ENCODE measurements around the gene CFAP97D1. TPM values are rescaled to one million over a fixed set of nuclear protein-coding genes. Genes with fewer than 3 reads are reported as not detected.

Gene CFAP97D1
- under 0.01 TPM in 1 of 2 replicates, not detected in the other for total RNA-seq

GRCh38 chr17:43780135-43780534 lies at the start of gene CFAP97D1:
Gene CFAP97D1, plus strand, starts transcription at chr17:43780435. Its CDS starts 28 bp downstream, at chr17:43780463.

DNA sequence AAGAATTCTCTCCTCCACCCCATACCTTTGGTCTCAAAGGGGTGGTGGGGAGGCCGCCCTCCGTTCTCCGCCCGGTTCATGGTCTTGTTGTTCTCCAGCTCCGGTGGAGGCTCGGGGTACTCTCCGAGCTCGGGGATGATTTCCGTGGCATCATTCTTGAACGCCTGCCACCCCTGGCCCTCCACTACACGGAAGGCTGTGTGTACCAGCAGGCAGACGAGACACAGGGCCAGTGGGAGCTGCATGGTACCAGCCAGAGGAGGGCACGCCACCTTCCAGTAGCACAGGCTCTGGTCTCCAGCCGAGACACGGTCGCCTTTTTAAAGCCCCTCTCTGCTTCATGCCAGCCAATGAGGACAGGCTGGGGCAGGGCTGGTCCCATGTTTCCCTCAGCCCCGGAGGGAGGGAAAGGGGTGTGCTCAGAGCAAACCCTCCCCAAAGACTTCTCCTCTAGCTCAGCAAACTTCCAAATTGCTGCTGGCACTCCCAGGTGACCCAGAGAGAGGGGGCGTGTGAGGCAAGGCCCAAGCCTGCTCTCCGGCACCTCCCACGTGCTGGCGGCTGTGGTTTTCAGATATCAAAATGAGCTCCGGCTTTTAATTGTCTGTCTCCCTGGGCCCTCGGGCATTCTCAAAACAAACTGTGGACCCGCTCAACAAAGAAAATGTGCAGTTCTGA lies 21.6 kb upstream of the CFAP97D1 start, which contains the start of gene SOST:
Gene SOST (minus strand): TSS at position 295 of the 678 bp plus-strand sequence. CDS start 50 bp downstream, at position 245.

GRCh38 chr17:43778337-43779144 lies 1.7 kb upstream of the CFAP97D1 start, which contains the start of gene DUSP3:
Gene DUSP3, minus strand, starts transcription at chr17:43778977. Its CDS starts 53 bp downstream, at chr17:43778924.

DNA sequence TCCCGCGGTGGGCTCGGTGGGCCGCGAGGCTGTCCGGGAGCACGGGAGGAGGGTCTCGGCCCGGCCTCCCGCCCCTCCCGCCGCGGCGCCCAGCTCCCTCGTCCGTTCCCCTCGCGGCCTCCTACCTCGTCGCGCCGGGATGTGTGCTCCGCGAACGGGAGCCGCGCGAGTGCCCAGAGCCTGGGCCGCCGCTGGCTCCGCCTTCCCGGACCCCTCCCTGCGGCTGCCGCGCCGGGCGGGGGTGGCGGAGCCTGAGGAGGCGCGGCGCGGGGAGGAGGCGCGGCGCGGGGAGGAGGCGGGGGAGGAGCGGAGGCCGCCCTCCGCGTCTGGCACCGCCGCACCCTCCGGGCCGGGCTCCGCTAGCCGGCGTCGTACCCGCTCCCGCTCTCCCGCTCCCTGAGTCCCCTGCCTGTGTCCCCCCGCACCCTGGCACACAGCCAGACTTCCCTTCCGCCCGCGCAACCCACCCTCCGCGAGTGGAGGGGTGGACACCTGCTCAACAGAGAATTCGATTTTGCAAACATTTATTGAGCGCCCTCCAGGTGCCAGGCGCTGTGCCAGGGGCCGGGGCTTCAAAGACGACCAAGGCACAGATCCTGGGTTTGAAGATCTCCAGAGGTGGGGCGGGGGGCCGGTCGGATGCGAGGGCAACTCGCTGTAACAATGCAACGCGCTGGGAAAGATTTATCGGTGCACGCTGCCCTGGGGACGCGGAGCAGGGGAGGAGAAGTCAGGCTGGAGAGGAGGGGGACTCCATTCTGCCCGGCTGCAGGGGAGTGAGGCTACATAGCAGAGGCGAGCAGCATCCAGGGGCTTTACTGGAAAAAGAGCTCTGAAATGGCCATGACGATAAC lies 53.0 kb downstream of the CFAP97D1 start, which contains the start of gene MPP3:
Gene MPP3 (minus strand): TSS at position 171 of the 854 bp plus-strand sequence. CDS start 1,240 bp downstream, outside the sequence.

Other genes with a start within 250 kb of the CFAP97D1 start
- gene ETV4, start 234.1 kb upstream of the CFAP97D1 start, total RNA-seq = 2.7 and 6.4 TPM in 2 replicates
- gene MEOX1, start 118.5 kb upstream of the CFAP97D1 start, total RNA-seq = not detected in 2 replicates
- not detected in 2 replicates for gene SOST, start 21.6 kb upstream of the CFAP97D1 start, total RNA-seq
- 47.4 and 60.8 TPM in 2 replicates for gene DUSP3, start 1.5 kb upstream of the CFAP97D1 start, total RNA-seq
- gene MPP3, start 52.7 kb downstream of the CFAP97D1 start, total RNA-seq = 7.9 and 11.6 TPM in 2 replicates
- 0.09 TPM in 2 replicates for gene CD300LG, start 66.7 kb downstream of the CFAP97D1 start, total RNA-seq
- gene MPP2, start 127.1 kb downstream of the CFAP97D1 start, total RNA-seq = 0.54 and 2.7 TPM in 2 replicates
- gene PPY, start 162.0 kb downstream of the CFAP97D1 start, total RNA-seq = not detected in 2 replicates
- gene PYY, start 173.5 kb downstream of the CFAP97D1 start, total RNA-seq = not detected in 2 replicates
- gene NAGS, start 224.2 kb downstream of the CFAP97D1 start, total RNA-seq = 1.3 and 6.4 TPM in 2 replicates
- gene TMEM101, start 234.5 kb downstream of the CFAP97D1 start, total RNA-seq = 60.2 and 87.8 TPM in 2 replicates